ENCODE measurements around the gene SLC17A7. TPM values are rescaled to one million over a fixed set of nuclear protein-coding genes. Genes with fewer than 3 reads are reported as not detected.
A peak's percentile ranks its signal among the peaks of the same experiment; 100 is the strongest.

Gene SLC17A7
- total and polyA plus RNA-seq, 2 of the 13 experiments (the other 11 are each of a cell fraction or from before 2014, with no cell fraction given), result 0.32 TPM; not detected in 1

DNA sequence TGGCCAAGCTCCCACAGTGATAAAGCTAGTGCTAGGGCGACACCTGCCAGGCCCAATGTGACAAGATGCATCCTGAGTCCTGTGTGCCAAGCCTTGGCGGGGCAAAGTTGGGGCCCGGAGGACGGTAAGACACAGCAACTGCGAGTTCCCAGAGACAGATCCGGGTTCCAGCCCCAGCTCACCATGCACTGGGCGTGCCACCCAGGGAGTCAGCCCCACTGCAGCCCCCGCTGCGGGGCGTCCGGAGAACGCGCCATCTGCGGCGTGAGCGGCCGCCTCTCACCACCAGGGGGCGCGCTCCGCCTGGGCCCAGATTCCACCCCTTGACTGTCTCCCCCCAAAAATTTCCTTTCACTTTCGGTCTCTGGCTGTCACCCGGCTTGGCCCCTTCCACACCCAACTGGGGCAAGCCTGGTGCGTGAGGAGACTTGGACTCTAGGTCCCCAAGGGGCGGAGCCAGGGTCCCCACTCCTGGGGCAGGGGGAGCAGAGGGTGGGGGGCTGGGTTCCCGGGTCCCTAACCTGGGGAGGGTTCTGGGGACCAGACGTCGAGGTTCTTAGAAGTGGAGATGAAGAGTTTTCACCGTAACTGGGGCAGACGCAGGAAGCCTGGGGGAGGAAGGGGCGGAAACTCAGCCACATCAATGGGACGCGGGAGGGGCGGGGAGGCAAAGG, 32.7 kb upstream of the SLC17A7 start, which contains the start of gene FLT3LG (continued):
- TF ChIP-seq, protein P1, sequence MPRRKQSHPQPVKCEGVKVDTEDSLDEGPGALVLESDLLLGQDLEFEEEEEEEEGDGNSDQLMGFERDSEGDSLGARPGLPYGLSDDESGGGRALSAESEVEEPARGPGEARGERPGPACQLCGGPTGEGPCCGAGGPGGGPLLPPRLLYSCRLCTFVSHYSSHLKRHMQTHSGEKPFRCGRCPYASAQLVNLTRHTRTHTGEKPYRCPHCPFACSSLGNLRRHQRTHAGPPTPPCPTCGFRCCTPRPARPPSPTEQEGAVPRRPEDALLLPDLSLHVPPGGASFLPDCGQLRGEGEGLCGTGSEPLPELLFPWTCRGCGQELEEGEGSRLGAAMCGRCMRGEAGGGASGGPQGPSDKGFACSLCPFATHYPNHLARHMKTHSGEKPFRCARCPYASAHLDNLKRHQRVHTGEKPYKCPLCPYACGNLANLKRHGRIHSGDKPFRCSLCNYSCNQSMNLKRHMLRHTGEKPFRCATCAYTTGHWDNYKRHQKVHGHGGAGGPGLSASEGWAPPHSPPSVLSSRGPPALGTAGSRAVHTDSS (CRISPR knock-in tag; conservative IDR thresholded peaks at IDR 0.05), result no peak
- no peak for TF ChIP-seq SMARCE1 (IDR thresholded peaks at IDR 0.05; ENCODE audit: borderline replicate concordance)
- TF ChIP-seq, protein P2, sequence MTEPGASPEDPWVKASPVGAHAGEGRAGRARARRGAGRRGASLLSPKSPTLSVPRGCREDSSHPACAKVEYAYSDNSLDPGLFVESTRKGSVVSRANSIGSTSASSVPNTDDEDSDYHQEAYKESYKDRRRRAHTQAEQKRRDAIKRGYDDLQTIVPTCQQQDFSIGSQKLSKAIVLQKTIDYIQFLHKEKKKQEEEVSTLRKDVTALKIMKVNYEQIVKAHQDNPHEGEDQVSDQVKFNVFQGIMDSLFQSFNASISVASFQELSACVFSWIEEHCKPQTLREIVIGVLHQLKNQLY (CRISPR knock-in tag; IDR thresholded peaks at IDR 0.05), result no peak
- TF ChIP-seq HDAC2 (CRISPR knock-in tag; IDR thresholded peaks at IDR 0.05), result peak; percentile 50
- TF ChIP-seq, protein P3, sequence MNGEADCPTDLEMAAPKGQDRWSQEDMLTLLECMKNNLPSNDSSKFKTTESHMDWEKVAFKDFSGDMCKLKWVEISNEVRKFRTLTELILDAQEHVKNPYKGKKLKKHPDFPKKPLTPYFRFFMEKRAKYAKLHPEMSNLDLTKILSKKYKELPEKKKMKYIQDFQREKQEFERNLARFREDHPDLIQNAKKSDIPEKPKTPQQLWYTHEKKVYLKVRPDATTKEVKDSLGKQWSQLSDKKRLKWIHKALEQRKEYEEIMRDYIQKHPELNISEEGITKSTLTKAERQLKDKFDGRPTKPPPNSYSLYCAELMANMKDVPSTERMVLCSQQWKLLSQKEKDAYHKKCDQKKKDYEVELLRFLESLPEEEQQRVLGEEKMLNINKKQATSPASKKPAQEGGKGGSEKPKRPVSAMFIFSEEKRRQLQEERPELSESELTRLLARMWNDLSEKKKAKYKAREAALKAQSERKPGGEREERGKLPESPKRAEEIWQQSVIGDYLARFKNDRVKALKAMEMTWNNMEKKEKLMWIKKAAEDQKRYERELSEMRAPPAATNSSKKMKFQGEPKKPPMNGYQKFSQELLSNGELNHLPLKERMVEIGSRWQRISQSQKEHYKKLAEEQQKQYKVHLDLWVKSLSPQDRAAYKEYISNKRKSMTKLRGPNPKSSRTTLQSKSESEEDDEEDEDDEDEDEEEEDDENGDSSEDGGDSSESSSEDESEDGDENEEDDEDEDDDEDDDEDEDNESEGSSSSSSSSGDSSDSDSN (CRISPR knock-in tag; IDR thresholded peaks at IDR 0.05), result peak; percentile 42; the same call in 1 of the 2 replicates
- TF ChIP-seq, protein P4, sequence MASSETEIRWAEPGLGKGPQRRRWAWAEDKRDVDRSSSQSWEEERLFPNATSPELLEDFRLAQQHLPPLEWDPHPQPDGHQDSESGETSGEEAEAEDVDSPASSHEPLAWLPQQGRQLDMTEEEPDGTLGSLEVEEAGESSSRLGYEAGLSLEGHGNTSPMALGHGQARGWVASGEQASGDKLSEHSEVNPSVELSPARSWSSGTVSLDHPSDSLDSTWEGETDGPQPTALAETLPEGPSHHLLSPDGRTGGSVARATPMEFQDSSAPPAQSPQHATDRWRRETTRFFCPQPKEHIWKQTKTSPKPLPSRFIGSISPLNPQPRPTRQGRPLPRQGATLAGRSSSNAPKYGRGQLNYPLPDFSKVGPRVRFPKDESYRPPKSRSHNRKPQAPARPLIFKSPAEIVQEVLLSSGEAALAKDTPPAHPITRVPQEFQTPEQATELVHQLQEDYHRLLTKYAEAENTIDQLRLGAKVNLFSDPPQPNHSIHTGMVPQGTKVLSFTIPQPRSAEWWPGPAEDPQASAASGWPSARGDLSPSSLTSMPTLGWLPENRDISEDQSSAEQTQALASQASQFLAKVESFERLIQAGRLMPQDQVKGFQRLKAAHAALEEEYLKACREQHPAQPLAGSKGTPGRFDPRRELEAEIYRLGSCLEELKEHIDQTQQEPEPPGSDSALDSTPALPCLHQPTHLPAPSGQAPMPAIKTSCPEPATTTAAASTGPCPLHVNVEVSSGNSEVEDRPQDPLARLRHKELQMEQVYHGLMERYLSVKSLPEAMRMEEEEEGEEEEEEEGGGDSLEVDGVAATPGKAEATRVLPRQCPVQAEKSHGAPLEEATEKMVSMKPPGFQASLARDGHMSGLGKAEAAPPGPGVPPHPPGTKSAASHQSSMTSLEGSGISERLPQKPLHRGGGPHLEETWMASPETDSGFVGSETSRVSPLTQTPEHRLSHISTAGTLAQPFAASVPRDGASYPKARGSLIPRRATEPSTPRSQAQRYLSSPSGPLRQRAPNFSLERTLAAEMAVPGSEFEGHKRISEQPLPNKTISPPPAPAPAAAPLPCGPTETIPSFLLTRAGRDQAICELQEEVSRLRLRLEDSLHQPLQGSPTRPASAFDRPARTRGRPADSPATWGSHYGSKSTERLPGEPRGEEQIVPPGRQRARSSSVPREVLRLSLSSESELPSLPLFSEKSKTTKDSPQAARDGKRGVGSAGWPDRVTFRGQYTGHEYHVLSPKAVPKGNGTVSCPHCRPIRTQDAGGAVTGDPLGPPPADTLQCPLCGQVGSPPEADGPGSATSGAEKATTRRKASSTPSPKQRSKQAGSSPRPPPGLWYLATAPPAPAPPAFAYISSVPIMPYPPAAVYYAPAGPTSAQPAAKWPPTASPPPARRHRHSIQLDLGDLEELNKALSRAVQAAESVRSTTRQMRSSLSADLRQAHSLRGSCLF (CRISPR knock-in tag; IDR thresholded peaks at IDR 0.05; ENCODE audit: borderline replicate concordance), result no peak
- no peak for TF ChIP-seq ZNF878 (CRISPR knock-in tag; IDR thresholded peaks at IDR 0.05)
- TF ChIP-seq, protein P5, sequence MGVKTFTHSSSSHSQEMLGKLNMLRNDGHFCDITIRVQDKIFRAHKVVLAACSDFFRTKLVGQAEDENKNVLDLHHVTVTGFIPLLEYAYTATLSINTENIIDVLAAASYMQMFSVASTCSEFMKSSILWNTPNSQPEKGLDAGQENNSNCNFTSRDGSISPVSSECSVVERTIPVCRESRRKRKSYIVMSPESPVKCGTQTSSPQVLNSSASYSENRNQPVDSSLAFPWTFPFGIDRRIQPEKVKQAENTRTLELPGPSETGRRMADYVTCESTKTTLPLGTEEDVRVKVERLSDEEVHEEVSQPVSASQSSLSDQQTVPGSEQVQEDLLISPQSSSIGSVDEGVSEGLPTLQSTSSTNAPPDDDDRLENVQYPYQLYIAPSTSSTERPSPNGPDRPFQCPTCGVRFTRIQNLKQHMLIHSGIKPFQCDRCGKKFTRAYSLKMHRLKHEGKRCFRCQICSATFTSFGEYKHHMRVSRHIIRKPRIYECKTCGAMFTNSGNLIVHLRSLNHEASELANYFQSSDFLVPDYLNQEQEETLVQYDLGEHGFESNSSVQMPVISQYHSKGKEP (CRISPR knock-in tag; IDR thresholded peaks at IDR 0.05), result no peak
- no peak for TF ChIP-seq ELF3 (CRISPR knock-in tag; IDR thresholded peaks at IDR 0.05)
- TF ChIP-seq ZNF775 (CRISPR knock-in tag; IDR thresholded peaks at IDR 0.05; ENCODE audit: borderline replicate concordance), result no peak
- TF ChIP-seq, protein P6, sequence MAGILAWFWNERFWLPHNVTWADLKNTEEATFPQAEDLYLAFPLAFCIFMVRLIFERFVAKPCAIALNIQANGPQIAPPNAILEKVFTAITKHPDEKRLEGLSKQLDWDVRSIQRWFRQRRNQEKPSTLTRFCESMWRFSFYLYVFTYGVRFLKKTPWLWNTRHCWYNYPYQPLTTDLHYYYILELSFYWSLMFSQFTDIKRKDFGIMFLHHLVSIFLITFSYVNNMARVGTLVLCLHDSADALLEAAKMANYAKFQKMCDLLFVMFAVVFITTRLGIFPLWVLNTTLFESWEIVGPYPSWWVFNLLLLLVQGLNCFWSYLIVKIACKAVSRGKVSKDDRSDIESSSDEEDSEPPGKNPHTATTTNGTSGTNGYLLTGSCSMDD (CRISPR knock-in tag; IDR thresholded peaks at IDR 0.05), result no peak
- no peak for TF ChIP-seq ZNF761 (CRISPR knock-in tag; conservative IDR thresholded peaks at IDR 0.05)
- TF ChIP-seq ZNF776 (CRISPR knock-in tag; IDR thresholded peaks at IDR 0.05), result no peak
- no peak for TF ChIP-seq FOXK2 (IDR thresholded peaks at IDR 0.05)
- no peak for TF ChIP-seq ZFP1 (CRISPR knock-in tag; IDR thresholded peaks at IDR 0.05)
- no peak for TF ChIP-seq ZNF232 (CRISPR knock-in tag; IDR thresholded peaks at IDR 0.05; ENCODE audit: borderline replicate concordance)
- TF ChIP-seq SYNCRIP (IDR thresholded peaks at IDR 0.05; ENCODE audit: insufficient read depth, low read depth, low read length), result no peak
- peak; percentile 74 for TF ChIP-seq KAT8 (CRISPR knock-in tag; IDR thresholded peaks at IDR 0.05)
